Activated B cell treated with CpG ODN at 0.5 μM for 24 hours (primary cell): Measurements from ENCODE around the gene PRKN. TPM values are rescaled to one million over a fixed set of nuclear protein-coding genes. Genes with fewer than 3 reads are reported as not detected.

ENCODE experiments used
- ATAC-seq: fragments of 200-7000 bp; cut with Tn5 transposase; one replicate; pipeline ENCODE4 v1.10.0; 2021; ENCODE audit warnings: low read depth, mild to moderate bottlenecking, moderate library complexity
- CTCF ChIA-PET: fragments of 350-600 bp; sonication (Branson Sonifier 250); formaldehyde crosslinking; loops from one replicate; lab custom pipeline; 2021; ENCODE audit warnings: antibody characterized with exemption; lab: Charles Lee
- POLR2A ChIA-PET: fragments of 350-600 bp; sonication (Branson Sonifier 250); formaldehyde crosslinking; loops from one replicate; lab custom pipeline; 2021; ENCODE audit warnings: antibody characterized with exemption; lab: Charles Lee
- DNase-seq: peaks from one replicate; pipeline ENCODE4 v3.0.0; 2022
- H3K27ac Mint-ChIP-seq: one replicate; pipeline ENCODE4 v1.8.0; 2020; ENCODE audit warnings: mixed read lengths
- H3K27me3 Mint-ChIP-seq: one replicate; pipeline ENCODE4 v1.8.0; 2021; ENCODE audit warnings: mixed read lengths
- H3K36me3 Mint-ChIP-seq: one replicate; pipeline ENCODE4 v1.8.0; 2021; ENCODE audit warnings: low read depth, mixed read lengths
- H3K4me1 Mint-ChIP-seq: one replicate; pipeline ENCODE4 v1.8.0; 2021; ENCODE audit warnings: mixed read lengths
- H3K4me3 Mint-ChIP-seq: one replicate; pipeline ENCODE4 v1.8.0; 2020; ENCODE audit warnings: mild to moderate bottlenecking, mixed read lengths
- H3K9me3 Mint-ChIP-seq: one replicate; pipeline ENCODE4 v1.8.0; 2020; ENCODE audit warnings: mixed read lengths
- intact Hi-C: fragments of 100-400 bp; cut with micrococcal nuclease; formaldehyde crosslinking; loops from one replicate; pipeline ENCODE4 v1.15.1; 2024
- total RNA-seq: library from RNA; stranded (reverse); gene quantifications from 2 replicates; pipeline ENCODE4 v1.2.3, GENCODE V29; 2022
- TF ChIP-seq, protein P1 (sequence below): fragments of 200-600 bp; IDR thresholded peaks from one replicate; pipeline ENCODE4 v1.8.0; 2022; ENCODE audit warnings: antibody characterized with exemption, mild to moderate bottlenecking

Gene PRKN
- total RNA-seq, 1 donor from 2014 or later: 2.3 TPM

DNA sequence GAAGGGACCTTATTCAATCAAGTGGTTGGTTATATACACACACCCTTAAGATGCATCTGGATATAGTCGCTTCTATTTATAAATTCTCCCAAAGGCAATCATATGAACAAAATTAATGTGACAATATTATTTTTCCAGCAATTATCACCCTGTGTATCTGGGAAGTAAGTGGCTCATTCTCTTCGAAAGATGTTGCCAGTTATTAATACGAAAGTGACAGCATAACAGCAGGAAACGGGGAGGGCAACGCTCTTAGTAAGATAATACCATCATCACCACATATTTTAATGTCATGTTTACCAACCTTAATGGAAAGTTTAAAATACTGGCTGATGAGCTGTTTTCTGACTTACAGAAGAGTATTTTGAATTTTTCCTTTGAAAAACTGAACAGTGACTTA is 756.5 kb downstream of the PRKN start:
- intact Hi-C loops: no loop called here
- no peak for ATAC-seq
- peaks cover 2% of the 10 kb centered on the region for H3K9me3 Mint-ChIP-seq
- H3K36me3 Mint-ChIP-seq: no peaks in the 10 kb centered on the region
- H3K4me1 Mint-ChIP-seq: no peaks in the 10 kb centered on the region
- H3K4me3 Mint-ChIP-seq: no peak overlapping the region
- TF ChIP-seq, protein P1, sequence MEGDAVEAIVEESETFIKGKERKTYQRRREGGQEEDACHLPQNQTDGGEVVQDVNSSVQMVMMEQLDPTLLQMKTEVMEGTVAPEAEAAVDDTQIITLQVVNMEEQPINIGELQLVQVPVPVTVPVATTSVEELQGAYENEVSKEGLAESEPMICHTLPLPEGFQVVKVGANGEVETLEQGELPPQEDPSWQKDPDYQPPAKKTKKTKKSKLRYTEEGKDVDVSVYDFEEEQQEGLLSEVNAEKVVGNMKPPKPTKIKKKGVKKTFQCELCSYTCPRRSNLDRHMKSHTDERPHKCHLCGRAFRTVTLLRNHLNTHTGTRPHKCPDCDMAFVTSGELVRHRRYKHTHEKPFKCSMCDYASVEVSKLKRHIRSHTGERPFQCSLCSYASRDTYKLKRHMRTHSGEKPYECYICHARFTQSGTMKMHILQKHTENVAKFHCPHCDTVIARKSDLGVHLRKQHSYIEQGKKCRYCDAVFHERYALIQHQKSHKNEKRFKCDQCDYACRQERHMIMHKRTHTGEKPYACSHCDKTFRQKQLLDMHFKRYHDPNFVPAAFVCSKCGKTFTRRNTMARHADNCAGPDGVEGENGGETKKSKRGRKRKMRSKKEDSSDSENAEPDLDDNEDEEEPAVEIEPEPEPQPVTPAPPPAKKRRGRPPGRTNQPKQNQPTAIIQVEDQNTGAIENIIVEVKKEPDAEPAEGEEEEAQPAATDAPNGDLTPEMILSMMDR: no peak
- no peak for DNase-seq
- POLR2A ChIA-PET: no interaction called here
- CTCF ChIA-PET: no interaction called here
- no peak overlapping the region for H3K27ac Mint-ChIP-seq
- H3K27me3 Mint-ChIP-seq: no peaks in the 10 kb centered on the region

- Mint-ChIP-seq H3K9me3 (no peaks in the 10 kb centered on the region), H3K27me3 (no peaks in the 10 kb centered on the region), H3K36me3 (no peaks in the 10 kb centered on the region), H3K27ac (no peak overlapping the region), H3K4me3 (no peak overlapping the region), H3K4me1 (no peaks in the 10 kb centered on the region)
- intact Hi-C loops: no loop called here
- POLR2A ChIA-PET: no interaction called here
- TF ChIP-seq, protein P1: no peak
- CTCF ChIA-PET: no interaction called here
- ATAC-seq: no peak
- no peak for DNase-seq
These were observed 763.8 kb downstream of the PRKN start for GRCh38 chr6:161963634-161964234.

DNA sequence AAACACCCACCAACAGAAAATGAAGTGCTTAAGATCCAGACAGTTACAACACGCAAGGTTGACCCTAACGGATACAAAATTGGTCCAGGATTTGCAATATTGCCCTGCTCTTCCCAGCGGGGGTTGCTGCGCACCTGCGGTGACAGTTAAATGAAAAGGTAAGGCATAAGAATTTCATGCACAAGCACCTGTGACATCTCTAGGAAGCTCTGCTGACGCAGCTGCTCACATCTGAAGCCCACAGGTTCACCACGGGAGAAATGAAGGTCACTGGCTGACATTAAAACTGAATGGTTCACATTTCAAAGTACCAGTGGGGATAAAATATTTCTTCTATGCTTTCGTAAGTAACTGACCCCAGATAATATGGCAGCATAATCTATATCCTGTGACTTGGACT is 764.4 kb downstream of the PRKN start:
- no peak overlapping the region for H3K4me3 Mint-ChIP-seq
- intact Hi-C loops: no loop called here
- no peaks in the 10 kb centered on the region for H3K36me3 Mint-ChIP-seq
- ChIA-PET CTCF (no interaction called here), POLR2A (interaction anchor here (0.6 kb wide), 1 partner anchor 11 kb away, joined by 9 read pairs; no protein-coding TSS in a partner anchor)
- no peak for DNase-seq
- no peaks in the 10 kb centered on the region for H3K9me3 Mint-ChIP-seq
- H3K27me3 Mint-ChIP-seq: no peaks in the 10 kb centered on the region
- no peak overlapping the region for H3K27ac Mint-ChIP-seq
- ATAC-seq: no peak
- no peaks in the 10 kb centered on the region for H3K4me1 Mint-ChIP-seq
- TF ChIP-seq, protein P1: no peak

DNA sequence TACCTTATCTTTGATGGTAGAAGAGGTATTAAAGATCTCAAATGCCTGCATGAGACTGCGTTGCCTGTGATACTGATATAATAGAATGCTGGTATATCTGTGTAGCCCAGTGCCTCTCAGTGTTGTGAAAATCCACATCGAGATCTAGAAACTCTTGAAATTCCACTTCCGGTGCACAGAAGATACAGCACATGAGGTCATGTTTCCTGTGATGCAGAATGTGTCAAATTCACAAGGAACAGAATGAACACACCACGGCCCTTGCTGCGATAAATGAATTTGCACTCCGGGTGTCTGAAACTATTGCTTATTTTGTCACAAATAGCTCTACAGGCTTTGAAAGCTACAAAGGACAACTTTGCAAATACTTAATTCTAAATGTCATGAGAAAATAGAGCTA is 765.8 kb downstream of the PRKN start:
- CTCF ChIA-PET: no interaction called here
- no peaks in the 10 kb centered on the region for H3K9me3 Mint-ChIP-seq
- H3K36me3 Mint-ChIP-seq: no peaks in the 10 kb centered on the region
- ATAC-seq (no peak), DNase-seq (no peak)
- TF ChIP-seq, protein P1: no peak
- no peaks in the 10 kb centered on the region for H3K27me3 Mint-ChIP-seq
- H3K4me1 Mint-ChIP-seq: no peaks in the 10 kb centered on the region
- no peak overlapping the region for H3K4me3 Mint-ChIP-seq
- POLR2A ChIA-PET: no interaction called here
- no peak overlapping the region for H3K27ac Mint-ChIP-seq
- intact Hi-C loops: no loop called here

GRCh38 chr6:161961046-161961445 is 766.5 kb downstream of the PRKN start:
- Mint-ChIP-seq H3K4me1 (no peaks in the 10 kb centered on the region), H3K9me3 (no peaks in the 10 kb centered on the region), H3K36me3 (no peaks in the 10 kb centered on the region), H3K4me3 (no peak overlapping the region), H3K27ac (no peak overlapping the region), H3K27me3 (no peaks in the 10 kb centered on the region)
- DNase-seq (no peak), ATAC-seq (no peak)
- intact Hi-C loops: no loop called here
- CTCF ChIA-PET: no interaction called here
- POLR2A ChIA-PET: no interaction called here
- TF ChIP-seq, protein P1: no peak
